Activated CD8-positive, alpha-beta T cell treated with anti-CD3 and anti-CD28 coated beads for 36 hours (primary cell): Measurements from ENCODE around the gene IGSF22. TPM values are rescaled to one million over a fixed set of nuclear protein-coding genes. Genes with fewer than 3 reads are reported as not detected.

Experiments used
- ATAC-seq: fragments of 200-7000 bp; cut with Tn5 transposase; one replicate; pipeline ENCODE4 v1.10.0; 2021; ENCODE audit warnings: mild to moderate bottlenecking, moderate library complexity
- CTCF ChIA-PET: fragments of 350-600 bp; sonication (Branson Sonifier 250); formaldehyde crosslinking; loops from one replicate; lab custom pipeline; 2021; ENCODE audit warnings: antibody characterized with exemption; lab: Charles Lee
- POLR2A ChIA-PET: fragments of 350-600 bp; sonication (Branson Sonifier 250); formaldehyde crosslinking; loops from one replicate; lab custom pipeline; 2021; ENCODE audit warnings: antibody characterized with exemption; lab: Charles Lee
- DNase-seq: peaks from one replicate; pipeline ENCODE4 v3.0.0-alpha.2; 2020
- H3K27ac Mint-ChIP-seq: one replicate; pipeline ENCODE4 v1.8.0; 2021; ENCODE audit warnings: mild to moderate bottlenecking, mixed read lengths
- H3K27me3 Mint-ChIP-seq: one replicate; pipeline ENCODE4 v1.8.0; 2021; ENCODE audit warnings: mixed read lengths
- H3K36me3 Mint-ChIP-seq: one replicate; pipeline ENCODE4 v1.8.0; 2021; ENCODE audit warnings: low read depth, mixed read lengths
- H3K4me1 Mint-ChIP-seq: one replicate; pipeline ENCODE4 v1.8.0; 2021; ENCODE audit warnings: low read depth, mixed read lengths
- H3K4me3 Mint-ChIP-seq: one replicate; pipeline ENCODE4 v1.8.0; 2021; ENCODE audit warnings: mild to moderate bottlenecking, moderate library complexity, mixed read lengths
- H3K9me3 Mint-ChIP-seq: one replicate; pipeline ENCODE4 v1.8.0; 2021; ENCODE audit warnings: mixed read lengths
- intact Hi-C: fragments of 100-400 bp; cut with micrococcal nuclease; formaldehyde crosslinking; loops from one replicate; pipeline ENCODE4 v1.10.0; 2022
- total RNA-seq, 2 experiments: library from RNA; stranded (reverse); gene quantifications; one replicate each; pipeline ENCODE4 v1.2.3, GENCODE V29; 2021
- TF ChIP-seq, protein P1 (sequence below): fragments of 200-600 bp; IDR thresholded peaks from one replicate; pipeline ENCODE4 v1.8.0; 2022; ENCODE audit warnings: antibody characterized with exemption, mild to moderate bottlenecking

IGSF22 gene
- total RNA-seq, 2 experiments from 2014 or later = 0.43 to 1.4 TPM

DNA sequence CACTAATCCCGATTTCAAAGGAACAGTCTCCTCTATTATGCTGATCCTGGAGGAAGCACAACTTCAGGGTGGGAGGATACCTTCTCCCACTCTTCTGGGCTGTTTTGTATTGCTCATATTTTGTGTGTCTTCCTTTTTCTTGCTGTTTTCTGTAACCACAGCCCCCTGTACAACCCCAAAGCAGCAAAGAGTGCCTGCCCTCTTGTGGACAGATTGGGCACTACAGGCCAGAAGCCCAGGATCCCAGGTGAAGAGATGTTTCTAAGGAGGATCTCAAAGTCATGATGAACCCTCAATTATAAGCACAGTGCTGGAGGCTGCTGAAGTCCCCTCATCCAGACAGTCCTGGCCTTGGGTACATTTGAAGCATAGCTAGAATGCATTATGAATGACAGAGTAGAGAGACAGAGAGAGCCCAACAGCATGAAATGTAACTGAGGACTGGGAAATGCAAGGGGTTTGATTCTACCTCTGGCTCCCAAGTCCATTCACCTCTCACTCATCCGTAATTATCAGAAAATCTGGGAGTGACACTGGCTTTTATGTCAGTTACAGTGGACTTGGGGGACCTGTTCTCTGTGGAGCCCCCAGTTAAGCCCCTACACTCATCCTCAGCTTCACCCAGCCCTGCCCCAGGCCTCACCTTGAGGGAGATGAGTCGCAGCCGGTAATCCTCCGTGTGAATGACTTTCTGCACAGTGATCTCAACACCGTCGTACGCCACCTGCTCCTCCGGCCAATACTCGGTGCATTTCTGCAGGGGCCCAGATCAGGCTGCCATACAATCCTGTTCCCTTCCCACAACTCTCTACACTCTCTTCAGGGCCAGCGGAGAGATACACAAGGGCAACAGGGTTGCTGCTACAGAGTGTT is 6.2 kb upstream of the IGSF22 start:
- ChIA-PET POLR2A (interaction anchor here (0.7 to 2.2 kb wide), 2 partner anchors 11 to 118 kb away, joined by 3 to 6 read pairs; no protein-coding TSS in a partner anchor), CTCF (interaction anchor here (0.7 to 3.1 kb wide), 38 partner anchors 8 to 488 kb away, joined by 3 to 33 read pairs (median 4); partner anchors contain the start of gene UEVLD)
- Mint-ChIP-seq H3K27me3 (no peaks in the 10 kb centered on the region), H3K27ac (no peak overlapping the region), H3K9me3 (no peaks in the 10 kb centered on the region), H3K4me3 (no peak overlapping the region), H3K4me1 (peaks cover 5% of the 10 kb centered on the region), H3K36me3 (no peaks in the 10 kb centered on the region)
- intact Hi-C loops = loop anchor here (5.0 kb wide), 1 partner anchor 190 kb away; no protein-coding TSS in a partner anchor
- DNase-seq = peak; percentile 82
- ATAC-seq = peak; percentile 84
- TF ChIP-seq, protein P1, sequence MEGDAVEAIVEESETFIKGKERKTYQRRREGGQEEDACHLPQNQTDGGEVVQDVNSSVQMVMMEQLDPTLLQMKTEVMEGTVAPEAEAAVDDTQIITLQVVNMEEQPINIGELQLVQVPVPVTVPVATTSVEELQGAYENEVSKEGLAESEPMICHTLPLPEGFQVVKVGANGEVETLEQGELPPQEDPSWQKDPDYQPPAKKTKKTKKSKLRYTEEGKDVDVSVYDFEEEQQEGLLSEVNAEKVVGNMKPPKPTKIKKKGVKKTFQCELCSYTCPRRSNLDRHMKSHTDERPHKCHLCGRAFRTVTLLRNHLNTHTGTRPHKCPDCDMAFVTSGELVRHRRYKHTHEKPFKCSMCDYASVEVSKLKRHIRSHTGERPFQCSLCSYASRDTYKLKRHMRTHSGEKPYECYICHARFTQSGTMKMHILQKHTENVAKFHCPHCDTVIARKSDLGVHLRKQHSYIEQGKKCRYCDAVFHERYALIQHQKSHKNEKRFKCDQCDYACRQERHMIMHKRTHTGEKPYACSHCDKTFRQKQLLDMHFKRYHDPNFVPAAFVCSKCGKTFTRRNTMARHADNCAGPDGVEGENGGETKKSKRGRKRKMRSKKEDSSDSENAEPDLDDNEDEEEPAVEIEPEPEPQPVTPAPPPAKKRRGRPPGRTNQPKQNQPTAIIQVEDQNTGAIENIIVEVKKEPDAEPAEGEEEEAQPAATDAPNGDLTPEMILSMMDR = peak; percentile 95

DNA sequence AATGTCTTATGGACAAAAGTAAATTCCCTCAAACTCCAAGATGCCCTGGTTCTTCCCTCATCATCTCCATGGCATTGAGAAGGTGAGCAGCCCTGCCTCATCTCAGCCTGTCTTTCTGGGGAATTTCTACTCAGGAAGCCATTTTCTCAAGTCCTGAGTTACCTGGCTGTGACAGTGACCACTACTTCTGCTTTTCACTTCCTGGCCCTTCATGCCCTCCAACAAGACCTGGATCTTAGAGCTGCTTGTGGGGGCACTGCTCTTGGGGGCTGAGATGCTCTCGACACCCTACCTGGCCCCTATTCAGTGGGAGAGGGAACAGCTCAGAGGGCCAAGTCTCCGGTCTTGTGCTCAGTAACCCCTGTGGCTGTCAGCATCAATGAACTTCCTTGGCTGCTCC is 5.5 kb upstream of the IGSF22 start:
- CTCF ChIA-PET = interaction anchor here (0.6 to 3.1 kb wide), 41 partner anchors 8 to 625 kb away, joined by 3 to 33 read pairs (median 4); partner anchors contain the start of genes SAAL1 and UEVLD
- POLR2A ChIA-PET = interaction anchor here (2.2 kb wide), 1 partner anchor 10 kb away, joined by 6 read pairs; no protein-coding TSS in a partner anchor
- Mint-ChIP-seq H3K9me3 (no peaks in the 10 kb centered on the region), H3K27me3 (no peaks in the 10 kb centered on the region), H3K4me1 (peaks cover 5% of the 10 kb centered on the region), H3K4me3 (no peak overlapping the region), H3K36me3 (no peaks in the 10 kb centered on the region), H3K27ac (no peak overlapping the region)
- intact Hi-C loops = loop anchor here (5.0 kb wide), 1 partner anchor 189 kb away; no protein-coding TSS in a partner anchor
- DNase-seq = no peak
- peak; percentile 5 for ATAC-seq
- TF ChIP-seq, protein P1 = no peak

DNA sequence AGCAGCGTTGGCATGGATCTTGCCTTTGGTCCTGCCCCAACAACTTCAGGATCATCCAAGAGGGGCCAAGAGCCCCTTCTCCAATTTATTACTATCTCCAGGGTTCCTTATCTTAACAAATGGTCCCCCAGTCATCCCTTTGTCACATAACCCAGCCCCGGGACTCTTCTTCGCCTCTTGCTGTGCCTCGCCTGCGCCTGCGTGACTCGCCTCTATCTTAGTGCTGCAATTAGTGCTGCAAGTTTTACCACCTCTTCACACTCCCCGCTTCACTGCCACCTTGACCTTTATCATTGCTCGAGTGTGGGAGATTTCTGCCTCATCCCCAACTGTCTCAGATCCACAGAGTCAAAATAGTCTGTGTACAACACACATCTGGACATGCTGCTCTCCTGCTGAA is 4.0 kb upstream of the IGSF22 start:
- ATAC-seq (no peak), DNase-seq (no peak)
- CTCF ChIA-PET = interaction anchor here (0.8 to 3.1 kb wide), 6 partner anchors 8 to 189 kb away, joined by 3 to 33 read pairs (median 16); no protein-coding TSS in a partner anchor
- POLR2A ChIA-PET = no interaction called here
- H3K36me3 Mint-ChIP-seq = no peaks in the 10 kb centered on the region
- no peaks in the 10 kb centered on the region for H3K27me3 Mint-ChIP-seq
- TF ChIP-seq, protein P1 = no peak
- intact Hi-C loops = loop anchor here (5.0 kb wide), 1 partner anchor 188 kb away; no protein-coding TSS in a partner anchor
- H3K4me1 Mint-ChIP-seq = peaks cover 5% of the 10 kb centered on the region
- H3K4me3 Mint-ChIP-seq = no peak overlapping the region
- H3K9me3 Mint-ChIP-seq = no peaks in the 10 kb centered on the region
- no peak overlapping the region for H3K27ac Mint-ChIP-seq

DNA sequence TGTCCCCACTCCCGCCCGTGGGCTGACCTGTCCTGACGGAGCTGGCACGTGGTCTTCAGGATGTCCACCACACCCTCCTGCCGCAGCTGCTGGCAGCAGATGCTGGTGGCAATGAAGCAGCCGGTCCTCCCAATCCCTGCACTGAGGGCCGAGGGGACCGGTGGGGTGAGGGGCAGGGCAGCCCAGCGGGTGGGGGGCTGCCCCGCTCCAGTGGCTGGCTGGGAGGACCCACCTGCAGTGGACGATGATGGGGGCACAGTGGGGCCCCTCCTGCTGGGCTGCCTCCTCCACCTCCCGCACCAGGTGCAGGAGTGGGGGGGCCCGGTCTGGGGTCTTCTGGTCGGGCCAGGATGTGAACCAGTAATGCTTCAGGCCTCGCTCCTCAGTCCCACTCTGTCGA is 3.4 kb upstream of the IGSF22 start:
- ATAC-seq (no peak), DNase-seq (no peak)
- CTCF ChIA-PET = interaction anchor here (0.8 to 1.0 kb wide), 2 partner anchors 10 to 203 kb away, joined by 3 read pairs; partner anchors contain the start of gene TSG101
- POLR2A ChIA-PET = interaction anchor here (0.5 kb wide), 1 partner anchor 34 kb away, joined by 3 read pairs; no protein-coding TSS in a partner anchor
- TF ChIP-seq, protein P1 = no peak
- Mint-ChIP-seq H3K27ac (no peak overlapping the region), H3K4me1 (peaks cover 5% of the 10 kb centered on the region), H3K36me3 (no peaks in the 10 kb centered on the region), H3K4me3 (no peak overlapping the region), H3K9me3 (no peaks in the 10 kb centered on the region), H3K27me3 (no peaks in the 10 kb centered on the region)
- intact Hi-C loops = no loop called here
